Subcutaneous abdominal adipose tissue (tissue), 5 donors: ENCODE data around the gene ZNHIT3.

Experiments
- H3K27ac ChIP-seq: one replicate; pipeline ENCODE4 v1.7.0; 2013; ENCODE audit warnings: low read depth, mild to moderate bottlenecking, inconsistent platforms, low read length, moderate library complexity
- H3K27me3 ChIP-seq, 5 donors: one replicate each; pipeline ENCODE4 v1.7.0; 2013; ENCODE audit warnings: low read length in 5 of 5, inconsistent platforms in 1 of 5; ENCODE audit not compliant: control insufficient read depth in 5 of 5, insufficient read depth in 4 of 5
- H3K36me3 ChIP-seq, 5 donors: one replicate each; pipeline ENCODE4 v1.7.0; 2013; ENCODE audit warnings: low read length in 5 of 5; ENCODE audit not compliant: control insufficient read depth in 5 of 5, insufficient read depth in 5 of 5
- H3K4me1 ChIP-seq, 5 donors: one replicate each; pipeline ENCODE4 v1.7.0; 2013; ENCODE audit warnings: low read length in 5 of 5, mild to moderate bottlenecking in 3 of 5, moderate library complexity in 1 of 5; ENCODE audit not compliant: control insufficient read depth in 5 of 5, insufficient read depth in 5 of 5
- H3K4me3 ChIP-seq, 5 donors: one replicate each; pipeline ENCODE4 v1.7.0; 2013; ENCODE audit warnings: low read length in 5 of 5, low read depth in 1 of 5
- H3K9ac ChIP-seq, 5 donors: one replicate each; pipeline ENCODE4 v1.7.0; 2013; ENCODE audit warnings: low read length in 5 of 5, mild to moderate bottlenecking in 4 of 5, moderate library complexity in 3 of 5
- H3K9me3 ChIP-seq, 5 donors: one replicate each; pipeline ENCODE4 v1.7.0; 2013; ENCODE audit warnings: low read length in 5 of 5; ENCODE audit not compliant: control insufficient read depth in 5 of 5
- donor health status: healthy.
- donor health status: healthy.
- donor health status: healthy.
- donor health status: healthy.
- donor health status: healthy.

The ZNHIT3 gene

GRCh38 chr17:36498560-36499300 is 12.2 kb downstream of the ZNHIT3 start:
- H3K27me3 ChIP-seq = no peaks in the 10 kb centered on the region
- no peaks in the 10 kb centered on the region for H3K9me3 ChIP-seq
- H3K36me3 ChIP-seq = peaks cover 14 to 76% (median 68%) of the 10 kb centered on the region in 5 donors
- no peak overlapping the region for H3K9ac ChIP-seq
- no peak overlapping the region for H3K27ac ChIP-seq
- peaks cover 0 to 22% (median 10%) of the 10 kb centered on the region in 5 donors for H3K4me1 ChIP-seq
- no peak overlapping the region for H3K4me3 ChIP-seq

- Histone ChIP-seq H3K4me3 (no peak overlapping the region), H3K9ac (no peak overlapping the region), H3K4me1 (peaks cover 0 to 22% (median 10%) of the 10 kb centered on the region in 5 donors), H3K27me3 (no peaks in the 10 kb centered on the region), H3K9me3 (no peaks in the 10 kb centered on the region), H3K27ac (no peak overlapping the region), H3K36me3 (peaks cover 6 to 73% (median 66%) of the 10 kb centered on the region in 5 donors)
These were observed 14.3 kb downstream of the ZNHIT3 start for GRCh38 chr17:36500745-36501225.

- Histone ChIP-seq H3K27me3 (no peaks in the 10 kb centered on the region), H3K36me3 (peaks cover 6 to 73% (median 64%) of the 10 kb centered on the region in 5 donors), H3K4me1 (peaks cover 0 to 16% (median 9%) of the 10 kb centered on the region in 5 donors), H3K9me3 (no peaks in the 10 kb centered on the region), H3K27ac (no peak overlapping the region), H3K9ac (no peak overlapping the region), H3K4me3 (no peak overlapping the region)
These were observed 14.9 kb downstream of the ZNHIT3 start for GRCh38 chr17:36501351-36501750.

- Histone ChIP-seq H3K9ac (no peak overlapping the region), H3K27ac (no peak overlapping the region), H3K36me3 (peaks cover 3 to 74% (median 64%) of the 10 kb centered on the region in 5 donors), H3K9me3 (no peaks in the 10 kb centered on the region), H3K4me1 (peaks cover 0 to 11% (median 7%) of the 10 kb centered on the region in 5 donors), H3K4me3 (no peak overlapping the region), H3K27me3 (no peaks in the 10 kb centered on the region)
These were observed 15.5 kb downstream of the ZNHIT3 start for GRCh38 chr17:36501963-36502362.

- peaks cover 3 to 80% (median 70%) of the 10 kb centered on the region in 5 donors for H3K36me3 ChIP-seq
- no peak overlapping the region for H3K27ac ChIP-seq
- H3K9ac ChIP-seq = no peak overlapping the region
- H3K9me3 ChIP-seq = no peaks in the 10 kb centered on the region
- no peak overlapping the region for H3K4me3 ChIP-seq
- peaks cover 0 to 4% (median under 1%) of the 10 kb centered on the region in 5 donors for H3K4me1 ChIP-seq
- no peaks in the 10 kb centered on the region for H3K27me3 ChIP-seq
These were observed 17.1 kb downstream of the ZNHIT3 start for GRCh38 chr17:36503456-36504155.

GRCh38 chr17:36504156-36504545 is 17.7 kb downstream of the ZNHIT3 start:
- peaks cover 3 to 80% (median 70%) of the 10 kb centered on the region in 5 donors for H3K36me3 ChIP-seq
- H3K9ac ChIP-seq = no peak overlapping the region
- no peaks in the 10 kb centered on the region for H3K27me3 ChIP-seq
- no peak overlapping the region for H3K4me3 ChIP-seq
- H3K4me1 ChIP-seq = no peaks in the 10 kb centered on the region
- H3K27ac ChIP-seq = no peak overlapping the region
- H3K9me3 ChIP-seq = no peaks in the 10 kb centered on the region

GRCh38 chr17:36505171-36505570 is 18.7 kb downstream of the ZNHIT3 start:
- peaks cover 3 to 86% (median 72%) of the 10 kb centered on the region in 5 donors for H3K36me3 ChIP-seq
- no peaks in the 10 kb centered on the region for H3K9me3 ChIP-seq
- no peak overlapping the region for H3K9ac ChIP-seq
- H3K27me3 ChIP-seq = no peaks in the 10 kb centered on the region
- H3K27ac ChIP-seq = no peak overlapping the region
- no peaks in the 10 kb centered on the region for H3K4me1 ChIP-seq
- no peak overlapping the region for H3K4me3 ChIP-seq

- H3K9me3 ChIP-seq = no peaks in the 10 kb centered on the region
- no peaks in the 10 kb centered on the region for H3K27me3 ChIP-seq
- H3K4me3 ChIP-seq = no peak overlapping the region
- peaks cover 0 to 86% (median 73%) of the 10 kb centered on the region in 5 donors for H3K36me3 ChIP-seq
- H3K27ac ChIP-seq = no peak overlapping the region
- no peaks in the 10 kb centered on the region for H3K4me1 ChIP-seq
- H3K9ac ChIP-seq = no peak overlapping the region
These were observed 19.9 kb downstream of the ZNHIT3 start for GRCh38 chr17:36506249-36506826.

GRCh38 chr17:36506831-36507230 is 20.4 kb downstream of the ZNHIT3 start:
- H3K27me3 ChIP-seq = no peaks in the 10 kb centered on the region
- H3K27ac ChIP-seq = no peak overlapping the region
- no peaks in the 10 kb centered on the region for H3K4me1 ChIP-seq
- H3K9me3 ChIP-seq = no peaks in the 10 kb centered on the region
- H3K4me3 ChIP-seq = no peak overlapping the region
- no peak overlapping the region for H3K9ac ChIP-seq
- peaks cover 0 to 85% (median 74%) of the 10 kb centered on the region in 5 donors for H3K36me3 ChIP-seq

GRCh38 chr17:36507266-36507665 is 20.8 kb downstream of the ZNHIT3 start:
- no peak overlapping the region for H3K9ac ChIP-seq
- H3K36me3 ChIP-seq = peaks cover 0 to 85% (median 73%) of the 10 kb centered on the region in 5 donors
- no peaks in the 10 kb centered on the region for H3K9me3 ChIP-seq
- no peak overlapping the region for H3K4me3 ChIP-seq
- no peaks in the 10 kb centered on the region for H3K4me1 ChIP-seq
- no peaks in the 10 kb centered on the region for H3K27me3 ChIP-seq
- H3K27ac ChIP-seq = no peak overlapping the region
